Neural cell (in vitro differentiated cells): ENCODE results near the gene GTF3A. TPM values are rescaled to one million over a fixed set of nuclear protein-coding genes. Genes with fewer than 3 reads are reported as not detected.

Source experiments
- H2AFZ ChIP-seq: fragments of 200-600, 300-800 bp; sonication (generic), shearing (Covaris generic); 2 replicates; pipeline ENCODE4 v1.6.0; 2014; ENCODE audit warnings: low read depth, mild to moderate bottlenecking, antibody characterized with exemption, low read length, moderate library complexity
- H3F3A ChIP-seq: fragments of 200-600 bp; shearing (Covaris generic); 2 replicates; pipeline ENCODE4 v1.6.1; 2016; ENCODE audit warnings: mild to moderate bottlenecking, moderate library complexity, mixed read lengths, antibody characterized with exemption, low read length; ENCODE audit not compliant: insufficient read depth, poor library complexity, severe bottlenecking
- H3K27ac ChIP-seq: fragments of 200-600, 300-800 bp; sonication (generic), shearing (Covaris generic); 2 replicates; pipeline ENCODE4 v1.5.1; 2014; ENCODE audit warnings: mild to moderate bottlenecking, low read length, moderate library complexity
- H3K27me3 ChIP-seq: fragments of 300-800, 200-600 bp; sonication (generic), shearing (Covaris generic); 2 replicates; pipeline ENCODE4 v1.6.0; 2014; ENCODE audit warnings: mild to moderate bottlenecking, low read depth, low read length, moderate library complexity; ENCODE audit not compliant: insufficient read depth
- H3K36me3 ChIP-seq: fragments of 300-800, 200-600 bp; sonication (generic), shearing (Covaris generic); 2 replicates; pipeline ENCODE4 v1.5.1; 2014; ENCODE audit warnings: mild to moderate bottlenecking, antibody characterized with exemption, low read length, moderate library complexity; ENCODE audit not compliant: insufficient read depth
- H3K4me2 ChIP-seq: fragments of 300-800, 200-600 bp; sonication (generic), shearing (Covaris generic); 2 replicates; pipeline ENCODE4 v1.6.0; 2014; ENCODE audit warnings: mild to moderate bottlenecking, low read length
- H3K4me3 ChIP-seq: fragments of 300-800, 200-600 bp; sonication (generic), shearing (Covaris generic); 2 replicates; pipeline ENCODE4 v1.5.1; 2014; ENCODE audit warnings: mild to moderate bottlenecking, low read length, moderate library complexity
- H3K79me2 ChIP-seq: fragments of 200-600 bp; shearing (Covaris generic); replicated peaks from 2 replicates; pipeline ENCODE4 v1.6.0; 2014; ENCODE audit warnings: mild to moderate bottlenecking, low read length, moderate library complexity; ENCODE audit not compliant: insufficient read depth
- H3K9ac ChIP-seq: fragments of 300-800, 200-600 bp; sonication (generic), shearing (Covaris generic); 2 replicates; pipeline ENCODE4 v1.6.1; 2016; ENCODE audit warnings: mild to moderate bottlenecking, low read length, mixed read lengths
- H3K9me2 ChIP-seq: fragments of 200-600 bp; shearing (Covaris generic); 2 replicates; pipeline ENCODE4 v1.6.1; 2016; ENCODE audit warnings: mild to moderate bottlenecking, low read length, mixed read lengths; ENCODE audit not compliant: insufficient read depth
- H3K9me3 ChIP-seq: fragments of 200-600, 300-800 bp; sonication (generic), shearing (Covaris generic); 2 replicates; pipeline ENCODE4 v1.6.1; 2016; ENCODE audit warnings: mild to moderate bottlenecking, mixed run types, low read length, moderate library complexity, mixed read lengths
- H4K20me1 ChIP-seq: fragments of 200-600 bp; shearing (Covaris generic); 2 replicates; pipeline ENCODE4 v1.6.1; 2016; ENCODE audit warnings: mild to moderate bottlenecking, mixed run types; ENCODE audit not compliant: insufficient read depth
- CTCF ChIP-seq: fragments of 450-650 bp; IDR thresholded peaks from 2 replicates; pipeline ENCODE4 v1.5.1; 2014; ENCODE audit warnings: antibody characterized with exemption, mild to moderate bottlenecking, moderate library complexity; ENCODE audit not compliant: poor library complexity, severe bottlenecking
- EP300 ChIP-seq: fragments of 450-650 bp; conservative IDR thresholded peaks from 2 replicates; pipeline ENCODE4 v1.6.1; 2014; ENCODE audit warnings: antibody characterized with exemption, mild to moderate bottlenecking, moderate library complexity; ENCODE audit not compliant: poor library complexity, severe bottlenecking
- EZH2 ChIP-seq: fragments of 200-600, 300-800 bp; shearing (Covaris generic), sonication (generic); IDR thresholded peaks from 2 replicates; pipeline ENCODE4 v1.6.1; 2014; ENCODE audit warnings: antibody characterized with exemption, low read length, borderline replicate concordance, mild to moderate bottlenecking; ENCODE audit not compliant: insufficient read depth, poor library complexity, severe bottlenecking
- MXI1 ChIP-seq: fragments of 450-650 bp; conservative IDR thresholded peaks from 2 replicates; pipeline ENCODE4 v1.6.1; 2014; ENCODE audit warnings: antibody characterized with exemption, mild to moderate bottlenecking; ENCODE audit not compliant: poor library complexity, severe bottlenecking
- POLR2AphosphoS5 ChIP-seq: IDR thresholded peaks from 2 replicates; pipeline ENCODE4 v1.6.1; 2012
- RAD21 ChIP-seq: fragments of 450-650 bp; conservative IDR thresholded peaks from 2 replicates; pipeline ENCODE4 v1.6.1; 2014; ENCODE audit warnings: antibody characterized with exemption, mild to moderate bottlenecking, moderate library complexity
- SMC3 ChIP-seq: fragments of 450-650 bp; conservative IDR thresholded peaks from 2 replicates; pipeline ENCODE4 v1.6.1; 2014; ENCODE audit warnings: antibody characterized with exemption, mild to moderate bottlenecking, moderate library complexity; ENCODE audit not compliant: poor library complexity
- polyA plus RNA-seq: library from polyadenylated mRNA; depleted of rRNA; stranded (reverse); fragments of >200 nt; gene quantifications from 2 replicates; pipeline ENCODE4 v1.2.3, GENCODE V29; 2014

The GTF3A gene
- polyA plus RNA-seq, 1 donor from 2014 or later: 104 TPM

DNA sequence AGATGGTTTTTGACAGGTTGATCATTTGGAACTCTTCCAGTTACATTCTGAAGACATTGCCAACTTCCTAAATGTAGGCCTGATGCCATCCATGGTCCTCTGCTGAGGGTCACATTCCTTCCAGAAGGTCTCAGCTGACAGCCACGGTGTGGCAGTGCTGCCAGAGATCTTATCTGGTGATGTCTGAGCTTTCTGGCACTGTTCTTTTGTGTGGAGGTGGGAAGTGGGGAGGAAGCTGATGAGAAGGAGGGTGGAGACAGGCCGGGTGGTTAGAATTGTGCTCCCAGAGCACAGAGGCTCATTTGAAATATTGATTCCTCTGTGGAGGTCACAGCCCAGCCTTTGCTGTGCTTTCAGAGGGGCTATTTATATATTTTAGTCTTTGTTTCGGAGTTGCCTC, 42.1 kb downstream of the GTF3A start:
- Histone ChIP-seq H3K9ac (no peak overlapping the region), H3K27ac (no peak overlapping the region), H3K4me2 (no peak overlapping the region), H3K27me3 (no peaks in the 10 kb centered on the region), H3K36me3 (no peaks in the 10 kb centered on the region), H3K9me3 (no peaks in the 10 kb centered on the region), H3F3A (no peaks in the 10 kb centered on the region), H3K79me2 (no peaks in the 10 kb centered on the region), H4K20me1 (no peaks in the 10 kb centered on the region), H3K4me3 (no peak overlapping the region), H3K9me2 (no peaks in the 10 kb centered on the region), H2AFZ (no peak overlapping the region)
- TF ChIP-seq MXI1 (no peak), POLR2AphosphoS5 (no peak), SMC3 (no peak)

DNA sequence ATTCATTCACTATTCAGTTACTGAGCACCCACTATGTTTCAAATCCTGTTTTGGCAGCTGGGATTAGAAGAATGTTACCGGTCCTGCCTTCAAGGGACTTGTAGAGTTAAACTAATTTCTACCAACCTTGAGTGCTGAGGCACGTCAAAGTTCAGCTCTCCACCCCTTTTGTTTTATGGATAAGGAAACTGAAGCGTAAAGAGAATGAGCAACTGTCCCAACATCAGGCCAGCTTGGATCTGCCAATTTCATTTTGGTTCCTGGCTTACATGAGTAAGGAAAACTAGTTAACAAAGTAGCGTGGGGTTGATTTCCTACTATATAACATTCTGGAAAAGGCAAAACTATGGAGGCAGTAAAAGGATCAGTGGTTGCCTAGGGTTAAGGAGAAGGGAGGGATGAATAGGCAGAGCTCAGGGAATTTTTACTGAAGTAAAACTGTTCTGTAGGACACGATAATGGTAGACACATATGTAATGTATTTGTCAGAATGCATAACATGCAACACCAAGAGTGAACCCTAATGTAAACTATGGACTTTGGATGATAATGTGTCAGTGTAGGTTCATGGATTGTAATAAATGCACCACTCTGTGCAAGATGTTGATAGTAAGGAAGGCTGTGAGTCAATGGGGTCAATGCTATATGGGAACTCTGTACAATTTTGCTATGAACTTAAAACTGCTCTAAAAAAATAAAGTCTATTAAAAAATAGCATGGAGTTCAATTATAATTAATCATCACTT, 45.8 kb downstream of the GTF3A start:
- Histone ChIP-seq H3K79me2 (no peaks in the 10 kb centered on the region), H2AFZ (no peak overlapping the region), H3K9me2 (no peaks in the 10 kb centered on the region), H3K4me2 (no peak overlapping the region), H3K36me3 (no peaks in the 10 kb centered on the region), H3F3A (no peaks in the 10 kb centered on the region), H3K27me3 (no peaks in the 10 kb centered on the region), H3K4me3 (no peak overlapping the region), H3K9ac (no peak overlapping the region), H3K27ac (no peak overlapping the region), H3K9me3 (no peaks in the 10 kb centered on the region), H4K20me1 (no peaks in the 10 kb centered on the region)
- TF ChIP-seq SMC3 (no peak), CTCF (no peak)

DNA sequence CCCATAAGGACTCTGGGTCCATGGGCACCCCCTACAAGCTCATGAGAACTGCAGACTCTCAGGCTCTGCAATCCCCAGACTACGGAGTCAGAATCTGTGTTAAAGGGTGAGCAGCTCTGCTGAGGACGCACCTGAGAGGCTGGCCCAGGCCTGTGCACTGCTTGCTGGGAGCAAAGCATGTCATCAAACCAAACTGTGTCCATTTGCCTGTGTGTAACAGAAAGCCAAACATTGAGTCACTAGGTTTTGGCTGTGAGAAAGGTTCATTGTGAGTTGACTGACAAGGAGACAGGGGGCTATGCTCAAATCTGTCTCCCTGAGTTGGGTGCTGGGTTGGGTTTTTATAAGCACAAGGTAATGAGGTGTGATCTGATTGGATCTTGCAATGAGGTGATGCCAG, 48.0 kb downstream of the GTF3A start:
- Histone ChIP-seq H2AFZ (no peak overlapping the region), H4K20me1 (no peaks in the 10 kb centered on the region), H3K4me2 (no peak overlapping the region), H3K27ac (no peak overlapping the region), H3K9me3 (no peaks in the 10 kb centered on the region), H3K4me3 (no peak overlapping the region), H3K27me3 (no peaks in the 10 kb centered on the region), H3F3A (no peaks in the 10 kb centered on the region), H3K79me2 (no peaks in the 10 kb centered on the region), H3K9ac (no peak overlapping the region), H3K9me2 (no peaks in the 10 kb centered on the region), H3K36me3 (no peaks in the 10 kb centered on the region)
- TF ChIP-seq CTCF: no peak
- no peak for TF ChIP-seq RAD21
- TF ChIP-seq EP300: no peak
- no peak for TF ChIP-seq SMC3
- no peak for TF ChIP-seq MXI1
- no peak for TF ChIP-seq EZH2
